Ovary (tissue), 3 donors: ENCODE data around the gene RGS9BP.

Source experiments
- EP300 ChIP-seq: sonication (generic); formaldehyde crosslinking; IDR thresholded peaks from one replicate; pipeline ENCODE4 v1.6.1; 2017; ENCODE audit warnings: antibody characterized with exemption
- POLR2A ChIP-seq: fragments of 450-650 bp; IDR thresholded peaks from one replicate; pipeline ENCODE4 v1.6.1; 2017; ENCODE audit warnings: antibody characterized with exemption, mild to moderate bottlenecking, moderate library complexity
- TF ChIP-seq, protein P1 (sequence below), 3 donors: fragments of 450-650 bp in 2 of 3; fragments of 200-600 bp in 1 of 3; IDR thresholded peaks; one replicate each; pipeline versions ENCODE4 v1.5.1 to v1.8.0; 2016 to 2022; ENCODE audit warnings: antibody characterized with exemption in 3 of 3, mild to moderate bottlenecking in 1 of 3
- donor health status: DM: no; HTN: no; CAD: no.

DNA sequence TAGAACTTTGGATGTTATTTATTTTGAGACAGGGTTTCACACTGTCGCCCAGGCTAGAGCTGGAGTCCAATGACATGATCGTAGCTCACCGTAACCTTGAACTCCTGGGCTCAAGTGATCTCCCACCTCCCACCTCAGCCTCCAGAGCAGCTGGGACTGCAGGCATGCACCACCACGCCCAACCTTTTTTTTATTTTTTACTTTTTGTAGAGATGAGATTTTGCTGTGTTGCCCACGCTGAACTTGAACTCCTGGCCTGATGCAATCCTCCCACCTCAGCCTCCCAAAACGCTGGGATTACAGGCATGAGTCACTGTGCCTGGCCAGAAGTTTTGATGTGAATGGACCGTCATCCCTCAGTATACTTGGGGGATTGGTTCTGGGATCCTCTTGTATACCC lies 14.3 kb upstream of the RGS9BP start:
- TF ChIP-seq, protein P1, sequence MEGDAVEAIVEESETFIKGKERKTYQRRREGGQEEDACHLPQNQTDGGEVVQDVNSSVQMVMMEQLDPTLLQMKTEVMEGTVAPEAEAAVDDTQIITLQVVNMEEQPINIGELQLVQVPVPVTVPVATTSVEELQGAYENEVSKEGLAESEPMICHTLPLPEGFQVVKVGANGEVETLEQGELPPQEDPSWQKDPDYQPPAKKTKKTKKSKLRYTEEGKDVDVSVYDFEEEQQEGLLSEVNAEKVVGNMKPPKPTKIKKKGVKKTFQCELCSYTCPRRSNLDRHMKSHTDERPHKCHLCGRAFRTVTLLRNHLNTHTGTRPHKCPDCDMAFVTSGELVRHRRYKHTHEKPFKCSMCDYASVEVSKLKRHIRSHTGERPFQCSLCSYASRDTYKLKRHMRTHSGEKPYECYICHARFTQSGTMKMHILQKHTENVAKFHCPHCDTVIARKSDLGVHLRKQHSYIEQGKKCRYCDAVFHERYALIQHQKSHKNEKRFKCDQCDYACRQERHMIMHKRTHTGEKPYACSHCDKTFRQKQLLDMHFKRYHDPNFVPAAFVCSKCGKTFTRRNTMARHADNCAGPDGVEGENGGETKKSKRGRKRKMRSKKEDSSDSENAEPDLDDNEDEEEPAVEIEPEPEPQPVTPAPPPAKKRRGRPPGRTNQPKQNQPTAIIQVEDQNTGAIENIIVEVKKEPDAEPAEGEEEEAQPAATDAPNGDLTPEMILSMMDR (IDR thresholded peaks at IDR 0.05), result no peak
- no peak for TF ChIP-seq POLR2A
- TF ChIP-seq EP300, result no peak
